Activated CD4-positive, alpha-beta memory T cell treated with anti-CD3 and anti-CD28 coated beads for 36 hours (primary cell): ENCODE measurements around the gene RFTN1. TPM values are rescaled to one million over a fixed set of nuclear protein-coding genes. Genes with fewer than 3 reads are reported as not detected.

Experiments used
- CTCF ChIA-PET: fragments of 350-600 bp; sonication (Branson Sonifier 250); formaldehyde crosslinking; loops from one replicate; lab custom pipeline; 2021; ENCODE audit warnings: antibody characterized with exemption, inconsistent platforms; lab: Charles Lee
- POLR2A ChIA-PET: fragments of 350-600 bp; sonication (Branson Sonifier 250); formaldehyde crosslinking; loops from one replicate; lab custom pipeline; 2021; ENCODE audit warnings: antibody characterized with exemption; lab: Charles Lee
- DNase-seq: peaks from one replicate; pipeline ENCODE4 v3.0.0-alpha.2; 2020
- H3K27ac Mint-ChIP-seq: one replicate; pipeline ENCODE4 v1.8.0; 2021; ENCODE audit warnings: mixed read lengths
- H3K27me3 Mint-ChIP-seq: one replicate; pipeline ENCODE4 v1.8.0; 2021; ENCODE audit warnings: mixed read lengths
- H3K36me3 Mint-ChIP-seq: one replicate; pipeline ENCODE4 v1.8.0; 2021; ENCODE audit warnings: mixed read lengths
- H3K4me1 Mint-ChIP-seq: one replicate; pipeline ENCODE4 v1.8.0; 2021; ENCODE audit warnings: low read depth, mixed read lengths
- H3K4me3 Mint-ChIP-seq: one replicate; pipeline ENCODE4 v1.8.0; 2021; ENCODE audit warnings: mild to moderate bottlenecking, mixed read lengths
- H3K9me3 Mint-ChIP-seq: one replicate; pipeline ENCODE4 v1.8.0; 2021; ENCODE audit warnings: mixed read lengths
- intact Hi-C: fragments of 100-400 bp; cut with micrococcal nuclease; formaldehyde crosslinking; loops from one replicate; pipeline ENCODE4 v1.15.1; 2023
- total RNA-seq, 2 experiments: library from RNA; stranded (reverse); gene quantifications; one replicate each; pipeline ENCODE4 v1.2.3, GENCODE V29; 2021

The RFTN1 gene
- total RNA-seq, 2 experiments from 2014 or later: 104 to 106 TPM

DNA sequence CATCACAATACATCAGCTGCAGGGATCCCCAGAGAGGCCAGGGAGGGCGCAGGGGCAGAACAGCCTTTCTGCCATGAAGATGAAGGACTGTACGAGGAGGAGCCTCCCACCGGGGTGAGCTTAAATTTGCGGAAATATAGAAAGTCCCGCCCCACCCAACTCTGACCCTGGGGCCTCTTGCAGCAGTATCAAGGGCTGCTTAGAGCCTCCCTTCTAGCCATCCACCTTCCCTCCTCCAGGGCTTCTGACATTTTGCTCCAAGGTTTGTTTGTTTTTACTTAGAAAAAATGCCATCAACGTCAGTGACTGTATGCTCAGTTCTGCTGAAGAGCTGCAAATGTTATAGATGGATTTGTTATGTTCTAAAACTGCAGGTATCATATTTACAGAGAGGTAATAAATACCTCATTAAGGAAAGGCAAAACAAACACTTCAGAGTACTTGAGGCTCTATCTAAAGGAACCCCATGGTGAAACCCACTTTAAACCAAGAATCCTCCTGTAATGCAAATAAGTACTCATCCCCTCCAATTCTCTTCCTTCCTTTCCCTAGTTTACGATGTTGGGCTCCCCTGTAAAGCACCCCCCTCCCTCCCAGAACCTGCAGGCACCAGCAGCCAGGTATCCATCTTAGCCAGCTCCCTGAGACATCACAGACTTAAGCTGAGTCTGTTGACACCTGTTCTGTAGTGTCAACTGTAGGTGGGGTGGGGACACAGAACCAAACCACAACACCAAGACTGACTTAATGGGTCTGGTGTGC lies 30.5 kb downstream of the RFTN1 start:
- H3K27ac Mint-ChIP-seq: peak overlapping the region; percentile 76
- peak; percentile 50 for DNase-seq
- H3K36me3 Mint-ChIP-seq: peaks cover 37% of the 10 kb centered on the region
- no peaks in the 10 kb centered on the region for H3K27me3 Mint-ChIP-seq
- peak overlapping the region; percentile 35 for H3K4me3 Mint-ChIP-seq
- POLR2A ChIA-PET: interaction anchor here (0.6 to 2.3 kb wide), 4 partner anchors 13 to 600 kb away, joined by 3 to 11 read pairs (median 4); no protein-coding TSS in a partner anchor
- intact Hi-C loops: no loop called here
- CTCF ChIA-PET: interaction anchor here (1.2 kb wide), 1 partner anchor 25 kb away, joined by 3 read pairs; no protein-coding TSS in a partner anchor
- H3K4me1 Mint-ChIP-seq: peaks cover 72% of the 10 kb centered on the region
- H3K9me3 Mint-ChIP-seq: no peaks in the 10 kb centered on the region

DNA sequence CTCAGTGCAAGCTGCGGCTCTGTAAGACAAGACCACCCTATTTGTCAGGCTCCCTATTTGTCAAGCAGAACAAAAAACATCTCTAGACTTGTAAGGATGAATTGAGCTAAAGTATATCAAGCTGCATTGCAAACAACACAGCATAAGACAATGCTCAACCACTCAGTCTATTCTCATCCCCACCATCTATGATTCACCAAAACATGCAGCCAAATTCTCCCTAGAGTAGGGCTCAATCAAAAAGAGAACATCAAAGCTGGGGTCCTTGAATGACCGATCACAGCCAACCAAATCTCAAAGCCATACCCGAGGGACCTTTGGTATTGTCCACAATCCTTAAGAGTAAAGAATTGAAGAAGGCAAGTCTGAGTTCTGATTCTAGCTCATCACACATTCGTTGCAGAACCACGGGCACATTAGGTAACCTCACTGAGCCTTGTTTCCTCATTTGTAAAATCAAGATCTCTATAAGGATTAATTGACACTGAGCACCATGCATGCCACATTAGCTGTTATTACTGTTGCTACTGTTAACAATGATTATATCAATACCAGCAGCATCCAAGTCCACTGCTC lies 31.2 kb downstream of the RFTN1 start:
- peaks cover 38% of the 10 kb centered on the region for H3K36me3 Mint-ChIP-seq
- POLR2A ChIA-PET: interaction anchor here (0.6 to 2.3 kb wide), 4 partner anchors 13 to 600 kb away, joined by 3 to 11 read pairs (median 4); no protein-coding TSS in a partner anchor
- H3K27ac Mint-ChIP-seq: peak overlapping the region; percentile 76

DNA sequence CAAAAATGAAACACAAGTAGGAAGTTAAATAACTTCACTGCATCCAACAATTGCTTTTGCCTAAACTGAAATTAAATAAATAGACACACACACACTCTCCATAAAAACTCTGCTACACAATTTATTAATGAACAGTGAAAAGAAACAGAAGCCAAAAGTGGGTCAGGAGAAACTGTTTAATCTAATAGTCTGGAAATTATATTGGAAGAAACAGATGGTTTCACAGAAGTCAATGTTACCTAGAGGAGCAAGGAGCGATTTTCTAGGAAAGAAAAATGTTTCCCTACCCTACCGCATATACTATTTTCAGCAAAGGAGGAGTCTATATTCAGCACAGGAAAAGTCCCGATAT lies 32.0 kb downstream of the RFTN1 start:
- CTCF ChIA-PET: no interaction called here
- peak overlapping the region; percentile 66 for H3K27ac Mint-ChIP-seq
- H3K9me3 Mint-ChIP-seq: peaks cover 2% of the 10 kb centered on the region
- POLR2A ChIA-PET: no interaction called here
- no peak for DNase-seq
- peaks cover 42% of the 10 kb centered on the region for H3K36me3 Mint-ChIP-seq
- H3K4me3 Mint-ChIP-seq: peak overlapping the region; percentile 1
- intact Hi-C loops: loop anchor here (1.0 to 2.0 kb wide), 2 partner anchors 31 to 39 kb away; no protein-coding TSS in a partner anchor
- peaks cover 82% of the 10 kb centered on the region for H3K4me1 Mint-ChIP-seq
- no peaks in the 10 kb centered on the region for H3K27me3 Mint-ChIP-seq

More for the DNA sequence above, 31.2 kb downstream of the RFTN1 start:
- intact Hi-C loops: no loop called here
- DNase-seq: no peak
- peak overlapping the region; percentile 35 for H3K4me3 Mint-ChIP-seq
- peaks cover 76% of the 10 kb centered on the region for H3K4me1 Mint-ChIP-seq
- H3K27me3 Mint-ChIP-seq: no peaks in the 10 kb centered on the region
- peaks cover 1% of the 10 kb centered on the region for H3K9me3 Mint-ChIP-seq
- CTCF ChIA-PET: interaction anchor here (1.2 kb wide), 1 partner anchor 26 kb away, joined by 3 read pairs; no protein-coding TSS in a partner anchor

DNA sequence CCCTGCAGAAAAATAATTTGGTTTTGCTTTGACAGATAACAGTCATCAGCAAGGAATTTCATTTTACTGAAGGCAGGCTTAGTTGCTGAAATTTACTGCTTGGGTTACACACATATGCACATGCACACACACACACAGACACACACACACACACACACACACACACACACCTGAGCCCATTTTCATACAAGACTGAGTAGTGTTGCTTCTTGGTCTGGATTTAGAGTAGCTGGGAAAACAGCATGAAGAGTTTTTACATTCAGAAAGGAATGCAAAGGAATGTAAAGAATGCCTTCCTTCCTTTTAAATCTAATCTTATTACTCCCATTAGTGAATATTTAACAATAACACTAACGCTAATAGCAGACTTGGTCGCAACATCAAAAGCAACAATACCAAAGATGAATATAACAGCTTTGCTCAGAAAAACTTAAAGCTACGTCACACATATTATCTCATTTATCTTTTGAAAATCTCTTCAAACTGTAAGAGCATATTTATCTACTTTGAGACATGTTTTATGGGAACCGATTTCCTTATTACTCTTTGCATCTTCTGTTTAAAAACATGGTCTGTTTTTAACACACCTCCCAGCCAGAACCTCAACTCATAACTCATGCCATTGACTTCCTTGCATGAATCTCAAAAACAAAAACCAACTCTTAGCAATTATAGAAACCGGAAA lies 32.5 kb downstream of the RFTN1 start:
- ChIA-PET POLR2A (no interaction called here), CTCF (no interaction called here)
- Mint-ChIP-seq H3K9me3 (peaks cover 2% of the 10 kb centered on the region), H3K27ac (peak overlapping the region; percentile 66), H3K36me3 (peaks cover 42% of the 10 kb centered on the region), H3K4me3 (peak overlapping the region; percentile 1), H3K27me3 (no peaks in the 10 kb centered on the region), H3K4me1 (peaks cover 81% of the 10 kb centered on the region)
- intact Hi-C loops: loop anchor here (1.0 to 2.0 kb wide), 2 partner anchors 31 to 40 kb away; no protein-coding TSS in a partner anchor
- no peak for DNase-seq

DNA sequence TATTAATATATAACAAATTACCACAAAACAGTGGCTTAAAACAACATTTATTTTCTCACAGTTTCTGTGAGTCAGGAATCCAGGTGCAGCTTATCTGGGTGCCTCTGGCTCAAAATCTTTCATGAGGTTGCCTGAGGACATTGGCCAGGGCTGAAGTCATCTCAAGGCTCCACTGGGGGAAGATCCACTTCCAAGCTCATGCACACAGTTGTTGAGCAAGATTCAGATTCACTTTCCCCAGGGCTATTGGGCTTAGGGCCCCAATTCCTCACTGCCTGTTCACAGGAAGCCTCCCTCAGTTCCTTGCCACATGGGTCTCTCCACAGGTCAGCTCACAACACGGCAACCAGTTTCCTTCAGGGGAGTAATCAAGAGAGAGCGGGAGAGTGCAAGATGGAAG lies 35.0 kb downstream of the RFTN1 start:
- no peaks in the 10 kb centered on the region for H3K27me3 Mint-ChIP-seq
- no peak for DNase-seq
- H3K4me1 Mint-ChIP-seq: peaks cover 67% of the 10 kb centered on the region
- peaks cover 2% of the 10 kb centered on the region for H3K9me3 Mint-ChIP-seq
- CTCF ChIA-PET: interaction anchor here (1.5 kb wide), 1 partner anchor 26 kb away, joined by 4 read pairs; no protein-coding TSS in a partner anchor
- POLR2A ChIA-PET: interaction anchor here (1.0 to 1.2 kb wide), 2 partner anchors 19 to 33 kb away, joined by 3 to 4 read pairs; no protein-coding TSS in a partner anchor
- intact Hi-C loops: no loop called here
- H3K27ac Mint-ChIP-seq: no peak overlapping the region
- peaks cover 53% of the 10 kb centered on the region for H3K36me3 Mint-ChIP-seq
- H3K4me3 Mint-ChIP-seq: no peak overlapping the region

DNA sequence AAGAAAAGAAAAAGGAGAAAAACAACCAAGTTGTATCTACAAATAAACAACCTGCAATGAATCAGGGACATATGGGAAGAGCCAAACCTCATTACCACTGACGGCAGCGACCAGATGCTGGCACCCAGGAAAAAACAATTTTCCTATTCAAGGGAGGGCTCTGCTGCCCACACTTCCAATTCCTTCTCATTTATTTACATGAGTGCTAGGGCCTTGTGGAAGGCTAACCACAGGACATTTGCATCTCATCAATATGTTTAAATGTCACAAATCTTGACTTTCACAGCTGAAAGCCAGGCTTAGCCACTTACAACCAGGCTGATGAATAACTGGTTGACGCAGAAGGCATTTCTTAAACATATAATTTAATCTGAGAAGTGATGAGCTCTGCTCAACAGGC lies 36.0 kb downstream of the RFTN1 start:
- ChIA-PET CTCF (interaction anchor here (1.5 to 1.6 kb wide), 2 partner anchors 27 to 34 kb away, joined by 3 to 4 read pairs; no protein-coding TSS in a partner anchor), POLR2A (interaction anchor here (1.2 to 1.3 kb wide), 2 partner anchors 20 to 34 kb away, joined by 3 to 5 read pairs; no protein-coding TSS in a partner anchor)
- Mint-ChIP-seq H3K36me3 (peaks cover 60% of the 10 kb centered on the region), H3K9me3 (peaks cover 2% of the 10 kb centered on the region), H3K4me1 (peaks cover 57% of the 10 kb centered on the region), H3K27ac (no peak overlapping the region), H3K4me3 (no peak overlapping the region), H3K27me3 (no peaks in the 10 kb centered on the region)
- no peak for DNase-seq
- intact Hi-C loops: no loop called here

DNA sequence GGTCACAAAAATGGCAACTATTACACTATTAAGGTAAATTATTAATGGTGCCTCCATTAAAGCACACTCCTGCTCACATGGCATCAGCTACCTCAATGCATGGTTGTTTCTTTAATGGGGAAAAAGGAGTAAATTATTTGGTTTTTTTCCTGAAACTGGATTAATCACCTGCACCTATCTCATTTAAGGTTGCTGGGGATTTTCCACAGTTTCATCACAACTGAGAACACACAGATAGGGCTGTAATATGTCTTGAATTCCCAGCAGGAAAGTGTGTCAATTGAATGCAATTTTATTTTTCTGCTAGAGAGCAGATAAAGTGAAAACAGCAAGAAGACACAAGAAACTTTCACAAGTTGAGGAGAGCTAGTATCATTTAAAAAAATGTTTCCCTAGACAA lies 36.4 kb downstream of the RFTN1 start:
- intact Hi-C loops: no loop called here

DNA sequence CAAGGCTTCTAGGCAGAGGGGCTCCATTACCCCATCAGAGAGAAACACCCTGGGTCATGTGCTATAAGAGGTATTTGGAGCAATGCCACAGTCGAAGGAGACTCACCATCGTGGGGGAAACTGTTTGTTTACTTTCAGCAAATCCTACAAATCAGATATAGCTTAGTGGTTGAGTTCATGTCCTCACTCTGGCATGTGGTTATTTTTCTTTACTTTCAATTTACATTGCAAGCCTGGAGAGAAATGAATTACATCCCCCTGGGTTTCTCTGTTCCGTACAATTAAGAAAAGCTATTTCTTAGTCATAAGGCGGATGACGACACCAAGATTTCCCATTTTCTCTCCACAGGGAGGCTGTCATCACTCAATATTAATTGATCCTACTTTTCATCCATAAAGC lies 36.9 kb downstream of the RFTN1 start:
- Mint-ChIP-seq H3K27me3 (no peaks in the 10 kb centered on the region), H3K4me3 (no peak overlapping the region), H3K4me1 (peaks cover 48% of the 10 kb centered on the region), H3K36me3 (peaks cover 68% of the 10 kb centered on the region), H3K27ac (peak overlapping the region; percentile 4), H3K9me3 (peaks cover 2% of the 10 kb centered on the region)
- POLR2A ChIA-PET: interaction anchor here (0.7 to 1.4 kb wide), 5 partner anchors 14 to 45 kb away, joined by 3 to 7 read pairs (median 4); no protein-coding TSS in a partner anchor
- peak; percentile 24 for DNase-seq
- intact Hi-C loops: no loop called here
- CTCF ChIA-PET: interaction anchor here (1.3 to 1.6 kb wide), 3 partner anchors 19 to 186 kb away, joined by 3 to 4 read pairs (median 3); no protein-coding TSS in a partner anchor

More for the DNA sequence above, 36.4 kb downstream of the RFTN1 start:
- DNase-seq: no peak
- no peak overlapping the region for H3K4me3 Mint-ChIP-seq
- peaks cover 64% of the 10 kb centered on the region for H3K36me3 Mint-ChIP-seq
- H3K9me3 Mint-ChIP-seq: peaks cover 2% of the 10 kb centered on the region
- POLR2A ChIA-PET: interaction anchor here (1.1 to 1.4 kb wide), 4 partner anchors 15 to 44 kb away, joined by 3 to 7 read pairs (median 4); no protein-coding TSS in a partner anchor
- no peaks in the 10 kb centered on the region for H3K27me3 Mint-ChIP-seq
- CTCF ChIA-PET: interaction anchor here (1.3 to 1.6 kb wide), 4 partner anchors 19 to 186 kb away, joined by 3 to 4 read pairs (median 4); no protein-coding TSS in a partner anchor
- peak overlapping the region; percentile 4 for H3K27ac Mint-ChIP-seq
- peaks cover 53% of the 10 kb centered on the region for H3K4me1 Mint-ChIP-seq

DNA sequence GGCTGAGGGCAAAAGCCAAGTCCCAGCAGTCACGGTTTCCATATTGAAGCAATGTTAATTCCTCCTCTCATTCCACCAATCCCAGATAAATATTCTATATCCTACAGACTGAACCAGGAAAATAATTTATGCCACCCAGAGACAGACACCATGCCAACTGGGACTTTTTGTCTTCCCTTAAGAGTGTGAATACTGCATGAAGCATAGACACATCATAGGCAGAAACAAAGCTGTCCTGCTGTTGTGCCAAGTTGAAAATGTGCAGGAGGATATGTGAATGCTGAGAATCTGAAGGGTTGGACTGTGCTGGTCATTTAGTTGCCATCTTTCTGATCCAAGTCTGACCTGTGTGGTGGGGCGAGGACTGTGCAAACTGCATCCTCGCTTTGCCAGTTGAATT lies 37.7 kb downstream of the RFTN1 start:
- no peak overlapping the region for H3K4me3 Mint-ChIP-seq
- intact Hi-C loops: no loop called here
- H3K4me1 Mint-ChIP-seq: peaks cover 40% of the 10 kb centered on the region
- no peak for DNase-seq
- ChIA-PET POLR2A (interaction anchor here (1.4 kb wide), 1 partner anchor 20 kb away, joined by 7 read pairs; no protein-coding TSS in a partner anchor), CTCF (interaction anchor here (1.3 to 1.5 kb wide), 2 partner anchors 20 to 185 kb away, joined by 3 to 4 read pairs; no protein-coding TSS in a partner anchor)
- H3K9me3 Mint-ChIP-seq: peaks cover 2% of the 10 kb centered on the region
- no peak overlapping the region for H3K27ac Mint-ChIP-seq
- H3K36me3 Mint-ChIP-seq: peaks cover 72% of the 10 kb centered on the region
- no peaks in the 10 kb centered on the region for H3K27me3 Mint-ChIP-seq

DNA sequence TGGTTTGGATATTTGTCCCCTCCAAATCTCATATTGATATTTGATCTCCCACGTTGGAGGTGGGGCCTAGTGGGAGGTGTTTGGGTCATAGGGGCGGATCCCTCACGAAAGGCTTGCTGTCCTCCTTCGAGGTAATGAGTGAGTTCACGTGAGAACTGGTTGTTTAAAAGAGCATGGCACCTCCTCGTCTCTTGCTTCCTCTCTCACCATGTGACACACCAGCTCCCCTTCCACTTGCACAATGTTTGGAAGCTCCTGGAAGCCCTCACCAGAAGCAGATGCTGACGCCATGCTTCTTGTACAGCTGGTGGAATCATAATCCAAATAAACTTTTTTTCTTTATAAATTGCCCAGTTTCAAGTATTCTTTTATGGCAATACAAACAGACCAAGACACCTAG lies 38.6 kb downstream of the RFTN1 start:
- Mint-ChIP-seq H3K27ac (no peak overlapping the region), H3K36me3 (peaks cover 76% of the 10 kb centered on the region), H3K9me3 (peaks cover 2% of the 10 kb centered on the region), H3K4me3 (no peak overlapping the region), H3K27me3 (no peaks in the 10 kb centered on the region), H3K4me1 (peaks cover 36% of the 10 kb centered on the region)
- no peak for DNase-seq
- ChIA-PET POLR2A (no interaction called here), CTCF (interaction anchor here (0.6 kb wide), 1 partner anchor 37 kb away, joined by 3 read pairs; no protein-coding TSS in a partner anchor)
- intact Hi-C loops: no loop called here

DNA sequence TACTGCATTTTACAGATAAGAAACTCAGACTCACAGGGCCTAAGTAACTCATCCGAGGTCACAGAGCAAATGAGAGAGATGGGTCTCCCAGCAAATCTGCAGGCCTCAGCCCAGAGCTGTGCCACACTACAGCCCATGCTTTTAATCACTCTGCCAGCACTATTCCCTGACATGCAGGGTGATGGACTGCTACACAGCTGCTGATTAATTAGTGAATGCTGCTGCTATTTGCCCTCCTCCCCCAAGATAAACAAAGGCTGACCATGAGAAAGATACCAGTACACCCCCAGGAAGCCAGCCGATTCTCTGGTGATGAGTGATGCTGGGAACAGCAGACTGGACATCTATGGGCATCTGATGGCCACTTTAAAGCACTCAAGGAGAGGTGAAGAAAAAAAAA lies 39.3 kb downstream of the RFTN1 start:
- ChIA-PET POLR2A (no interaction called here), CTCF (no interaction called here)
- no peak overlapping the region for H3K4me3 Mint-ChIP-seq
- DNase-seq: no peak
- H3K4me1 Mint-ChIP-seq: peaks cover 40% of the 10 kb centered on the region
- intact Hi-C loops: no loop called here
- peaks cover 73% of the 10 kb centered on the region for H3K36me3 Mint-ChIP-seq
- H3K9me3 Mint-ChIP-seq: peaks cover 2% of the 10 kb centered on the region
- no peak overlapping the region for H3K27ac Mint-ChIP-seq
- H3K27me3 Mint-ChIP-seq: no peaks in the 10 kb centered on the region
